H7 (cell line): ENCODE measurements around the gene PHLDB3. TPM values are rescaled to one million over a fixed set of nuclear protein-coding genes. Genes with fewer than 3 reads are reported as not detected.

ENCODE experiments used
- DNase-seq: peaks from one replicate; pipeline ENCODE4 v3.0.0; 2012
- H3K27me3 ChIP-seq: 2 replicates; pipeline ENCODE4 v1.6.0; 2011; ENCODE audit warnings: mild to moderate bottlenecking, low read length; ENCODE audit not compliant: control insufficient read depth, insufficient read depth
- H3K36me3 ChIP-seq: replicated peaks from 2 replicates; pipeline ENCODE4 v1.5.1; 2011; ENCODE audit warnings: low read length; ENCODE audit not compliant: control insufficient read depth, insufficient read depth
- H3K4me3 ChIP-seq: 2 replicates; pipeline ENCODE4 v1.5.1; 2011; ENCODE audit warnings: low read depth, mild to moderate bottlenecking, control low read depth, low read length, moderate library complexity; ENCODE audit not compliant: insufficient read depth
- total RNA-seq: library from RNA; depleted of rRNA; stranded (reverse); fragments of >200 nt; shearing (Covaris generic); gene quantifications from 2 replicates; pipeline ENCODE4 v1.2.3, GENCODE V29; 2014

PHLDB3 gene
- total RNA-seq, 1 experiment from 2014 or later = 3.5 TPM

GRCh38 chr19:43496960-43497359 is 7.6 kb downstream of the PHLDB3 start:
- DNase-seq = no peak

GRCh38 chr19:43495082-43495481 is 9.5 kb downstream of the PHLDB3 start:
- Histone ChIP-seq H3K4me3 (no peak overlapping the region), H3K27me3 (no peaks in the 10 kb centered on the region; the same call in 1 of the 2 replicates), H3K36me3 (no peaks in the 10 kb centered on the region)
- DNase-seq = no peak

More at GRCh38 chr19:43496960-43497359, 7.6 kb downstream of the PHLDB3 start:
- Histone ChIP-seq H3K4me3 (no peak overlapping the region), H3K36me3 (no peaks in the 10 kb centered on the region), H3K27me3 (peaks cover 7% of the 10 kb centered on the region)

- DNase-seq = no peak
These were observed 13.8 kb downstream of the PHLDB3 start for GRCh38 chr19:43490759-43491158.

GRCh38 chr19:43489979-43490599 is 14.5 kb downstream of the PHLDB3 start:
- H3K27me3 ChIP-seq = no peaks in the 10 kb centered on the region
- DNase-seq = no peak
- H3K4me3 ChIP-seq = no peak overlapping the region

More at GRCh38 chr19:43490759-43491158, 13.8 kb downstream of the PHLDB3 start:
- Histone ChIP-seq H3K36me3 (no peaks in the 10 kb centered on the region), H3K27me3 (no peaks in the 10 kb centered on the region; the same call in 1 of the 2 replicates), H3K4me3 (no peak overlapping the region)

GRCh38 chr19:43489310-43489709 is 15.2 kb downstream of the PHLDB3 start:
- DNase-seq = no peak
- Histone ChIP-seq H3K36me3 (no peaks in the 10 kb centered on the region), H3K27me3 (no peaks in the 10 kb centered on the region), H3K4me3 (no peak overlapping the region)

More at GRCh38 chr19:43489979-43490599, 14.5 kb downstream of the PHLDB3 start:
- H3K36me3 ChIP-seq = no peaks in the 10 kb centered on the region

DNA sequence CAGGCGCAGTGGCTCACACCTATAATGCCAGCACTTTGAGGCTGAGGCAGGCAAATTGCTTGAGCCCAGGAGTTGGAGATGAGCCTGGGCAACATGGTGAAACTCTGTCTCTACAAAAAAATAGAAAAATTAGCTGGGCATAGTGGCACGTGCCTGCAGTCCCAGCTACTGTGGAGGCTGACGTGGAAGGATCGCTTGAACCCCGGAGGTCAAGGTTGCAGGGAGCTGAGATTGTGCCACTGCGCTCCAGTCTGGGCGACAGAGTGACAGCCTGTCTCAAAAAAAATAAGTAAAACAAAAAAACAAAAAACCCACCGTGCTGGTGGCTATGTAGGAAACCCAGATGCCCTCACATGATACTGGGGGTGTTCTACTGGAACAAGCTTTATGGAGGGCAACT is 16.4 kb downstream of the PHLDB3 start:
- Histone ChIP-seq H3K27me3 (no peaks in the 10 kb centered on the region), H3K36me3 (no peaks in the 10 kb centered on the region), H3K4me3 (no peak overlapping the region)
- DNase-seq = no peak

GRCh38 chr19:43486412-43486811 is 18.1 kb downstream of the PHLDB3 start:
- no peak for DNase-seq
- Histone ChIP-seq H3K4me3 (no peak overlapping the region), H3K27me3 (no peaks in the 10 kb centered on the region), H3K36me3 (no peaks in the 10 kb centered on the region)

DNA sequence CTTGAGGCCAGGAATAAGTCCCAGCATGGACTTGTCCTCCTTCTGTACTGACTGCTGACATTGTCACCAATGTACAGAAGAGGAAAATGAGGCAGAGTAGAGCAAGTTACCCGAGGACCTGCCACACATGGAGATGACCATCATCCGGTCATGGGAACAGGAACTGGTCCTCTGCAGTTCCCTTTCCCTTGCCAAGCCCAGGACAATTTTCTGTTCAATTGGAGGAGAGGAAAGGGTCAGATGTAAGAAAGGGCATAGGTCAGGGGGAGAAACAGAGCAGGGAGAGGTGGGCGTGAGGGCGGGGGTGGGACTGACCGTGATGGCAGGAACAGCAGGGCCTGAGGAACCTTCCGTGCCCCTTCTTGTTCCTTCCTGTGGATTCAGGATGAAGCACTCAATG is 18.6 kb downstream of the PHLDB3 start:
- Histone ChIP-seq H3K36me3 (no peaks in the 10 kb centered on the region), H3K27me3 (no peaks in the 10 kb centered on the region), H3K4me3 (no peak overlapping the region)
- no peak for DNase-seq

DNA sequence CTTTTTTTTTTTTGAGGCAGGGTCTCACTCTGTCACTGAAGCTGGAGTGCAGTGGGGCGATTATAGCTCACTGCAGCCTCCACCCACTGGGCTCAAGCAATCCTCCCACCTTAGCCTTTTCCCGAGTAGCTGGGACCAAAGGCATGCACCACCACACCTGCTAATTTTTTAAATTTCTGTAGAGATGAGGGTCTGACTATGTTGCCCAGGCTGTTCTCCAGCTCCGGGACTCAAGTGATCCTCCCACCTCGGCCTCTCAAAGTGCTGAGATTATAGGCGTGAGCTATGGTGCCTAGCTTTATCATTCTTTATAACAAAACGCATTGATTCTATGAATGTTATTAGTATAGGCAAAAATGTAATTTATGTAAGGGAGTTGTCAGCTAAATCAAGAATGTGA is 21.3 kb downstream of the PHLDB3 start:
- no peak overlapping the region for H3K4me3 ChIP-seq

GRCh38 chr19:43482193-43482592 is 22.4 kb downstream of the PHLDB3 start:
- Histone ChIP-seq H3K27me3 (no peaks in the 10 kb centered on the region), H3K4me3 (no peak overlapping the region), H3K36me3 (no peaks in the 10 kb centered on the region)
- DNase-seq = no peak

More for the DNA sequence above, 21.3 kb downstream of the PHLDB3 start:
- H3K27me3 ChIP-seq = no peaks in the 10 kb centered on the region
- no peaks in the 10 kb centered on the region for H3K36me3 ChIP-seq
- no peak for DNase-seq

DNA sequence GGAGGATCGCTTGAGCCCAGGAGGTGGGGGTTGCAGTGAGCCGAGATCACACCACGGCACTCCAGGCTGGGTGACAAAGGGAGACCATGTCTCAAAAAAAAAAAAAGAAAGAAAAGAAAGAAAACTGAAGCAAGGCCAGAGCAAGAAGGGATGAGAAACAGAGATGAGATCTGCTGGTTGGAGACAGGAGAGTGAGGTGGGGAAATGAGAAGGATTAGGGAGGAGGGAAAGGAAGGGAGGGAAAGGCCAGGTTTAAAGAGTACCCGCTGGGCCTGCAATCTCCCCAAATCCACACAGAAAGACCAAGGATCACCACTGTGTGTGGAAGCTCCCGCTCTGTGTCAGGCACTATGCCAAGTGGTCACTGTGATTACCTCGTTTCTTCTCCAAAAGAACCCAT is 22.8 kb downstream of the PHLDB3 start:
- no peak overlapping the region for H3K4me3 ChIP-seq
- H3K36me3 ChIP-seq = no peaks in the 10 kb centered on the region
- DNase-seq = no peak
- H3K27me3 ChIP-seq = no peaks in the 10 kb centered on the region

GRCh38 chr19:43480574-43480973 is 24.0 kb downstream of the PHLDB3 start:
- Histone ChIP-seq H3K36me3 (no peaks in the 10 kb centered on the region), H3K27me3 (no peaks in the 10 kb centered on the region), H3K4me3 (no peak overlapping the region)
- DNase-seq = no peak

GRCh38 chr19:43479961-43480561 is 24.5 kb downstream of the PHLDB3 start:
- H3K36me3 ChIP-seq = no peaks in the 10 kb centered on the region
- no peak for DNase-seq
- H3K4me3 ChIP-seq = no peak overlapping the region
- no peaks in the 10 kb centered on the region; the same call in 1 of the 2 replicates for H3K27me3 ChIP-seq

GRCh38 chr19:43479226-43479625 is 25.3 kb downstream of the PHLDB3 start:
- Histone ChIP-seq H3K27me3 (peaks cover 2% of the 10 kb centered on the region; the same call in 1 of the 2 replicates), H3K4me3 (no peak overlapping the region), H3K36me3 (no peaks in the 10 kb centered on the region)
- no peak for DNase-seq

GRCh38 chr19:43478323-43478722 is 26.2 kb downstream of the PHLDB3 start:
- Histone ChIP-seq H3K36me3 (no peaks in the 10 kb centered on the region), H3K27me3 (peaks cover 4% of the 10 kb centered on the region; the same call in 1 of the 2 replicates), H3K4me3 (no peak overlapping the region)
- DNase-seq = no peak
